Measurements from ENCODE around the gene PGAP2.

The PGAP2 gene

DNA sequence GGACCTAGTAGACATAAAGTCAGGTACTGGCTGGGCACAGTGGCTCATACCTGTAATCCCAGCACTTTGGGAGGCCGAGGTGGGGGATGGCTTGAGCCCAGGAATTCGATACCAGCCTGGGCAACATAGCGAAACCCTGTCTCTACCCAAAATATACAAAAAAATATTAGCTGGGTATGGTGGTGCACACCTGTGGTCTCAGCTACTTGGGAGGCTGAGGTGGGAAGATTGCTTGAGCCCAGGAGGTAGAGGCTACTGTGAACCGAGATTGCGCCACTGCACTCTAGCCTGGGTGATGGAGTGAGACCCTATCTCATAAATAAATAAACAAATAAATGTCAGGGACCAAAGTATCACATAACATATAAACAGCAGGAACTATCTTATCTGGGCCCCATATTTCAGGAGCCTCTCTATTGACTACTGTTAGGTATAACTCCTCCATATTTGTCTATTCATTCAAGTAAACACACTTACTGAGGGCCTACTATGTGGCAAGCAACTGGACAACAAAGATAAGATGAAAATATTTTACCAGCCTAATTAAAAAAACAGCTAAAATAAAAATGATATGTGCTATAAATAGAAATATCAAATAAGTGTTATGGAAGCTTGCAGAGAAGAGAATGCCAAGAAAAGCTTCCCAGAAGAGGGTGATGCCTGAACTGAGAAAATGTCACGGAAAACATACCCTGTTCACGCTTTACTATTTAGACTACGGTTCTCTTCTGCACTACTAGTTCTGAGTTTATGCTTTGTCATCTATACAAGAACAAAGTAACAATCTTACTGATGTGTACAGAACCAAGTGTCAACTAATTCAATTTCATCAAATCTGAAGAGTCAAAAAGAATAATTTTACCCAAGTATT is 13.0 kb upstream of the PGAP2 start:
- H3K4me2 ChIP-seq (ENCODE audit: low read depth, low read length, poor library complexity, severe bottlenecking): peak overlapping the region; percentile 64
- TF ChIP-seq CTCF (IDR thresholded peaks at IDR 0.05; ENCODE audit: insufficient read depth, low read length, poor library complexity, severe bottlenecking): no peak
- TF ChIP-seq EZH2phosphoT487 (conservative IDR thresholded peaks at IDR 0.05; ENCODE audit: low read length): no peak
- H3F3A ChIP-seq (ENCODE audit: insufficient read depth): 0 out of 2 replicates have a peak, but pooled peaks cover 10% of the 10 kb centered on the region
- H3K79me2 ChIP-seq (ENCODE audit: insufficient read depth, low read length): peaks cover 70% of the 10 kb centered on the region
- peaks cover 37% of the 10 kb centered on the region for H4K20me1 ChIP-seq (ENCODE audit: low read depth, low read length)
- peaks cover 24% of the 10 kb centered on the region for H3K36me3 ChIP-seq (ENCODE audit: low read length)
- H3K27me3 ChIP-seq (ENCODE audit: low read length): no peaks in the 10 kb centered on the region
- H3K27ac ChIP-seq (ENCODE audit: low read depth, low read length): no peak overlapping the region
- peak overlapping the region; percentile 87 for H3K4me3 ChIP-seq (ENCODE audit: insufficient read depth, low read length, poor library complexity, severe bottlenecking)
- H3K9me3 ChIP-seq (ENCODE audit: insufficient read depth, low read length): no peaks in the 10 kb centered on the region
- H3K9me2 ChIP-seq (replicated peaks; ENCODE audit: insufficient read depth, low read length): no peaks in the 10 kb centered on the region
- peak overlapping the region; percentile 95 for H3K9ac ChIP-seq (ENCODE audit: low read length)
- no peak overlapping the region for H2AFZ ChIP-seq (ENCODE audit: low read depth, low read length, severe bottlenecking)

DNA sequence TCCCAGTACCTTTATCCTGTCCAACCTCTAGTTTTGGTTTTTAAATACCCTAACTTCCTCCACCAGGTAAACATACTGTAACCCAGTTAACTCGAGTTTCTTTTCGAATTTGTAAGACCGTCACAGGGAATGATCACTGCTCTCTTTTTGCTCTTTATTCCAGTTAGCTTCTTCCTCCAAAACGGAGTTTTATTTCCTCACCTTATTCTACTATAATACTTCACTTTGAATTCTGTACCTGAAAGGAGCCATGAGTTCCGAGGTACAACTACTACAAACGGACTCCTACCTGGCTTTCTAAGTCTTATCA is 12.4 kb upstream of the PGAP2 start:
- TF ChIP-seq CTCF (IDR thresholded peaks at IDR 0.05; ENCODE audit: insufficient read depth, low read length, poor library complexity, severe bottlenecking) (no peak), EZH2phosphoT487 (conservative IDR thresholded peaks at IDR 0.05; ENCODE audit: low read length) (no peak)
- H3K9ac ChIP-seq (ENCODE audit: low read length): peak overlapping the region; percentile 95
- H3K27ac ChIP-seq (ENCODE audit: low read depth, low read length): no peak overlapping the region

GRCh38 chr11:3796346-3796745 is 12.0 kb upstream of the PGAP2 start:
- Histone ChIP-seq H3K27me3 (ENCODE audit: low read length) (no peaks in the 10 kb centered on the region), H3K9me3 (ENCODE audit: insufficient read depth, low read length) (no peaks in the 10 kb centered on the region), H2AFZ (ENCODE audit: low read depth, low read length, severe bottlenecking) (no peak overlapping the region), H3K79me2 (ENCODE audit: insufficient read depth, low read length) (peaks cover 60% of the 10 kb centered on the region), H3K4me2 (ENCODE audit: low read depth, low read length, poor library complexity, severe bottlenecking) (peak overlapping the region; percentile 64), H4K20me1 (ENCODE audit: low read depth, low read length) (peaks cover 34% of the 10 kb centered on the region), H3F3A (ENCODE audit: insufficient read depth) (0 out of 2 replicates have a peak, but pooled peaks cover 10% of the 10 kb centered on the region), H3K9me2 (replicated peaks; ENCODE audit: insufficient read depth, low read length) (no peaks in the 10 kb centered on the region), H3K36me3 (ENCODE audit: low read length) (peaks cover 24% of the 10 kb centered on the region), H3K4me3 (ENCODE audit: insufficient read depth, low read length, poor library complexity, severe bottlenecking) (peak overlapping the region; percentile 87), H3K9ac (ENCODE audit: low read length) (peak overlapping the region; percentile 95), H3K27ac (ENCODE audit: low read depth, low read length) (peak overlapping the region; percentile 64; the same call in 1 of the 2 replicates)
- no peak for TF ChIP-seq EZH2phosphoT487 (conservative IDR thresholded peaks at IDR 0.05; ENCODE audit: low read length)
- no peak for TF ChIP-seq CTCF (IDR thresholded peaks at IDR 0.05; ENCODE audit: insufficient read depth, low read length, poor library complexity, severe bottlenecking)

More for the DNA sequence above, 12.4 kb upstream of the PGAP2 start:
- H3K4me3 ChIP-seq (ENCODE audit: insufficient read depth, low read length, poor library complexity, severe bottlenecking): peak overlapping the region; percentile 87
- no peaks in the 10 kb centered on the region for H3K9me2 ChIP-seq (replicated peaks; ENCODE audit: insufficient read depth, low read length)
- no peaks in the 10 kb centered on the region for H3K9me3 ChIP-seq (ENCODE audit: insufficient read depth, low read length)
- peak overlapping the region; percentile 64 for H3K4me2 ChIP-seq (ENCODE audit: low read depth, low read length, poor library complexity, severe bottlenecking)
- no peak overlapping the region for H2AFZ ChIP-seq (ENCODE audit: low read depth, low read length, severe bottlenecking)
- peaks cover 34% of the 10 kb centered on the region for H4K20me1 ChIP-seq (ENCODE audit: low read depth, low read length)
- no peaks in the 10 kb centered on the region for H3K27me3 ChIP-seq (ENCODE audit: low read length)
- H3F3A ChIP-seq (ENCODE audit: insufficient read depth): 0 out of 2 replicates have a peak, but pooled peaks cover 10% of the 10 kb centered on the region
- H3K36me3 ChIP-seq (ENCODE audit: low read length): peaks cover 24% of the 10 kb centered on the region
- H3K79me2 ChIP-seq (ENCODE audit: insufficient read depth, low read length): peaks cover 64% of the 10 kb centered on the region
